Gastroesophageal sphincter (tissue), 3 donors: Measurements from ENCODE around the gene STK24.
"Not testable (repeated sequence)": the region's sequence is repeated elsewhere in the genome, so short reads cannot be mapped to it uniquely, and the experiment has no call there.

Experiments used
- CTCF ChIP-seq, 4 experiments: fragments of 200-600 bp in 2 of 4; fragments of 450-650 bp in 2 of 4; sonication (generic) in 1 of 4; IDR thresholded peaks; one replicate each; pipeline ENCODE4 v1.5.1; 2017 to 2019; ENCODE audit warnings: antibody characterized with exemption in 4 of 4, mild to moderate bottlenecking in 2 of 4, moderate library complexity in 2 of 4
- EP300 ChIP-seq: sonication (generic); formaldehyde crosslinking; IDR thresholded peaks from one replicate; pipeline ENCODE4 v1.6.1; 2017; ENCODE audit warnings: antibody characterized with exemption, mild to moderate bottlenecking
- POLR2A ChIP-seq, 2 donors: fragments of 450-650 bp; IDR thresholded peaks; one replicate each; pipeline ENCODE4 v1.6.1; 2017; ENCODE audit warnings: antibody characterized with exemption in 2 of 2, mild to moderate bottlenecking in 2 of 2, moderate library complexity in 1 of 2
- POLR2AphosphoS5 ChIP-seq: sonication (generic); formaldehyde crosslinking; IDR thresholded peaks from one replicate; pipeline ENCODE4 v1.6.1; 2017; ENCODE audit warnings: antibody characterized with exemption

- TF ChIP-seq POLR2A (IDR thresholded peaks at IDR 0.05); CTCF (IDR thresholded peaks at IDR 0.05); POLR2AphosphoS5; EP300: not testable (repeated sequence)
These were observed 47.7 kb upstream of the STK24 start for GRCh38 chr13:98624589-98624988.
